Glutamatergic neuron (in vitro differentiated cells): ENCODE data around the gene MKNK2. TPM values are rescaled to one million over a fixed set of nuclear protein-coding genes. Genes with fewer than 3 reads are reported as not detected.

Source experiments
- DNase-seq: peaks from one replicate; pipeline ENCODE4 v3.0.0; 2022
- H3K27ac Mint-ChIP-seq: one replicate; pipeline ENCODE4 v1.8.0; 2020; ENCODE audit warnings: mild to moderate bottlenecking, mixed read lengths, inconsistent platforms; ENCODE audit not compliant: unreplicated experiment
- H3K27me3 Mint-ChIP-seq: one replicate; pipeline ENCODE4 v1.8.0; 2020; ENCODE audit warnings: mild to moderate bottlenecking, moderate library complexity, mixed read lengths, inconsistent platforms; ENCODE audit not compliant: unreplicated experiment
- H3K36me3 Mint-ChIP-seq: one replicate; pipeline ENCODE4 v1.8.0; 2020; ENCODE audit warnings: mild to moderate bottlenecking, mixed read lengths, inconsistent platforms; ENCODE audit not compliant: unreplicated experiment
- H3K4me1 Mint-ChIP-seq: one replicate; pipeline ENCODE4 v1.8.0; 2020; ENCODE audit warnings: mild to moderate bottlenecking, low read depth, mixed read lengths, inconsistent platforms; ENCODE audit not compliant: unreplicated experiment
- H3K4me3 Mint-ChIP-seq: one replicate; pipeline ENCODE4 v1.8.0; 2020; ENCODE audit warnings: mild to moderate bottlenecking, mixed read lengths, inconsistent platforms; ENCODE audit not compliant: unreplicated experiment
- H3K9me3 Mint-ChIP-seq: one replicate; pipeline ENCODE4 v1.8.0; 2020; ENCODE audit warnings: mild to moderate bottlenecking, moderate library complexity, mixed read lengths, inconsistent platforms; ENCODE audit not compliant: unreplicated experiment
- total RNA-seq: library from RNA; stranded (reverse); fragmentation: NEBNext Ultra II Directional; extraction: Animal tissue kit (Norgen Biotek cat#: 25700); gene quantifications from one replicate; pipeline ENCODE4 v1.2.1, GENCODE V29; 2021; ENCODE audit not compliant: unreplicated experiment
- TF ChIP-seq, protein P1 (sequence below): fragments of 200-600 bp; sonication (generic); IDR thresholded peaks from one replicate; pipeline ENCODE4 v1.5.0; 2021; ENCODE audit not compliant: partially characterized antibody, unreplicated experiment

The MKNK2 gene
- total RNA-seq, 1 donor from 2014 or later, result 149 TPM

DNA sequence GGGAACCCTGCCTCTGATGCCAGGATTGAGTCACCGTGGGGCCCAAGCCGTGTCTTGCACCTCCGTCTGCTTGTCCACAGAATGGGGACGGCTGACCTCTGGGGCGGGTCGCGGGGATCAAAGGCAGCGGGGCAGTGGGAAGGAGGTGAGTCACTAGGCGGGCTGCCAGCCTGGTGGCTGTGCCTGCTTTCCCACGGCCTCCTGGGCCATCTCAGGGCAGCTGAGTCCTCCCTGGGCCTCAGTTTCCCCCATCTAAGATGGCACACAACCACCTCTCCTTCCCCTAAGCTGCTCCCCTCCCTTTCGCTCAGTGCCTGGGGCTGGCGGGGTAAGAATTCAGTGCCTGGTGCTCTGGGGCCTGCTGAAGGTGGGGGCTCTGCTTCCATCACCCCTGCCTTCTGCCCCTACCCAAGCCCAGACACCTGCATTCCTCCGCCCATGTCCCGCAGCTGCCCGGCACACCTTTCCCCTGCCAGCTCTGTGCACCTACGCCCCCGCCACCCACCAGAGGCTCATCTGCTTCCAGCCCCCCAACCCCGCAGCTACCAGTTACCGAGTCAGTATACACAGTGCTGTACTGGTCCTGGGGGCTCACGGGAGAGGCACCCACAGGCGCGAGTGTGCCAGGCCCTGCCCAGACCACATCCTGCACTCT, 3.5 kb downstream of the MKNK2 start:
- DNase-seq, result no peak
- Mint-ChIP-seq H3K27ac (no peak overlapping the region), H3K27me3 (peaks cover 3% of the 10 kb centered on the region), H3K4me3 (no peak overlapping the region), H3K36me3 (no peaks in the 10 kb centered on the region), H3K4me1 (peaks cover 3% of the 10 kb centered on the region), H3K9me3 (peaks cover 2% of the 10 kb centered on the region)
- TF ChIP-seq, protein P1, sequence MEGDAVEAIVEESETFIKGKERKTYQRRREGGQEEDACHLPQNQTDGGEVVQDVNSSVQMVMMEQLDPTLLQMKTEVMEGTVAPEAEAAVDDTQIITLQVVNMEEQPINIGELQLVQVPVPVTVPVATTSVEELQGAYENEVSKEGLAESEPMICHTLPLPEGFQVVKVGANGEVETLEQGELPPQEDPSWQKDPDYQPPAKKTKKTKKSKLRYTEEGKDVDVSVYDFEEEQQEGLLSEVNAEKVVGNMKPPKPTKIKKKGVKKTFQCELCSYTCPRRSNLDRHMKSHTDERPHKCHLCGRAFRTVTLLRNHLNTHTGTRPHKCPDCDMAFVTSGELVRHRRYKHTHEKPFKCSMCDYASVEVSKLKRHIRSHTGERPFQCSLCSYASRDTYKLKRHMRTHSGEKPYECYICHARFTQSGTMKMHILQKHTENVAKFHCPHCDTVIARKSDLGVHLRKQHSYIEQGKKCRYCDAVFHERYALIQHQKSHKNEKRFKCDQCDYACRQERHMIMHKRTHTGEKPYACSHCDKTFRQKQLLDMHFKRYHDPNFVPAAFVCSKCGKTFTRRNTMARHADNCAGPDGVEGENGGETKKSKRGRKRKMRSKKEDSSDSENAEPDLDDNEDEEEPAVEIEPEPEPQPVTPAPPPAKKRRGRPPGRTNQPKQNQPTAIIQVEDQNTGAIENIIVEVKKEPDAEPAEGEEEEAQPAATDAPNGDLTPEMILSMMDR, result no peak

DNA sequence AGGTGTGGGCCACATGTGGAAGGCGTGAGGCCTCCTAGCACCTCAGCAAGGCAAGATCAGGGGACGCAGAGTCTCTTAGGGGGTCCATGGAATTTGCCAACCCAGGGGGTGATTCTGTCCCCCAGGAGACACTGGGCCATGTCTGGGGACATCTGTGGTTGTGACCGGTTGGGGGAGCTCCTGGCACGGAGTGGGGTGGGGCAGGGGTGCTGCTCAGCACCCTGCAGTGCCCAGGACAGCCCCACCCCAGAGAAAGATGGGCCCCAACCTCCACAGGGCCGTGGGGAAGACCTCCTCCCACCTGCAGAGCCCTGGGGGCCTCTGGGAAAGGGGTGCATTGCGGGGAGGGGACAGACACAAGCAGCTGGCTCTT, 4.0 kb downstream of the MKNK2 start:
- H3K4me1 Mint-ChIP-seq, result peaks cover 3% of the 10 kb centered on the region
- H3K4me3 Mint-ChIP-seq, result no peak overlapping the region
- TF ChIP-seq, protein P1, result no peak
- no peaks in the 10 kb centered on the region for H3K36me3 Mint-ChIP-seq
- H3K9me3 Mint-ChIP-seq, result peaks cover 2% of the 10 kb centered on the region
- DNase-seq, result no peak
- peaks cover 3% of the 10 kb centered on the region for H3K27me3 Mint-ChIP-seq
- no peak overlapping the region for H3K27ac Mint-ChIP-seq

DNA sequence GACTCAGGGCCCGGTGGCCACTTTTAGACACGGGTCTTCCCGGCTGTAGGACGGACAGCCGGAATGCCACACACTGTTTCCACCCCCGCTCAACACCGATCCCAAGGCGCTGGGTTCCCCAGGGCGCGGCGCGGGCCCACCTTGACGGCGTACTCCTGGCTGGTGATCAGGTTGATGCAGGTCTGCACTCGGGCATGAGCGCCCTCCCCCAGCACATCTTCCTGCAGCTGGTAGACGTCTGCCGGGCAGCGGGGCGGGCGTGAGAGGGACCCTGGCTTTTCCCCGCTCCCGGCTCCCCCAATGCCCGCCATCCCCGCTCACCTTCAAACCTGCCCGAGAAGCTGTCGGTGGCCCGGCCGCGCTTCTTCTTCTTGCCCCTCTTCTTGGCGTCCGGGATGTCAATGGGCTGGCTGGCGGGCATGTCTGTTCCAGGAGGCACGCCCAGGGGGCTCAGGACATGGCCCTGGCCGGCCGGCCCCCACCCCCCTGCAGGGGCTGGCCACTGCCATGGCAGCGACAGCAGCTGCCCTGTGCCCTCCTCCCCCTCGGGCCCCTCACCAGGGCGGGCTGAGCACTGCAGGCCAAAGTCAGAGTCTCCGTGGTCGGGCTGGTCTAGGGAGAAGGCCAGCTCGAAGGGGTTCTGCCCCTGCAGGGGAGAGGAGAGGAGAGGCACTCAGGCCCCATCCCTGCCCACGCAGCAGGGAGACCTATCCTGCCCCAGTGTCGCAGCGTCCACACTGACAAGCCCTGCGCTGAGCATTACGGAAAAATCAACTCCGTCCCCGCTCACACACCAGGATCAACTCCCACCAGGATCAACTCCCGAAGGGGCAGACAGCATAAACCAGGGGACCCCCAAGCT, 4.8 kb downstream of the MKNK2 start:
- Mint-ChIP-seq H3K4me1 (peaks cover 3% of the 10 kb centered on the region), H3K27me3 (peaks cover 3% of the 10 kb centered on the region), H3K9me3 (peaks cover 2% of the 10 kb centered on the region), H3K4me3 (no peak overlapping the region), H3K27ac (no peak overlapping the region), H3K36me3 (no peaks in the 10 kb centered on the region)
- DNase-seq, result no peak
- TF ChIP-seq, protein P1, result no peak

DNA sequence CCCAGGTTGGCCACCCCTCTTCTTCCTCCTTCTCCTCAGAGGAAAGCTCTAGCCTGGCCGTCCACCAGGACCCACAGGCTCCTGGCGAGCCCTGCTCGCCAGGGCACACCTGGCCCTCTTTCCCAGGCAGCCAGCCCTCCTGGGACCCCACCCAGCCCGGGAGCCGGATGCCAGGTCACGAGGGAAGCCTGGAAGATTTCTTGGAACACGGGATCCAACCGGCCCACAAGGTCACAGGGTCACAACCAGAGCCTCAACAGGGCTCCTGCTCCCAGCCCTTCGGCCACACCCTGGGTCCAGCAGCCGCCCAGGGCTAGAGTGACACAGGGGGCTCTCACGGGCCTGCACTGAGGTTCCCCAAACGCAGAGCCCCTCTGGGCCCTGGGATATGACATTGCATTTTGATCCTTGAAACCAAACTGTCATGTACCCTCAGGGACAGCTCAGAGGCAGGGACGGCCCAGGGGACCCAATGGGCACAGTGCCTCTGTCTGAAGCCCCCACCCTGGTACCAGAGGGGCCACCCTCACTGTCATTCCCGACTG, 5.5 kb downstream of the MKNK2 start:
- peaks cover 3% of the 10 kb centered on the region for H3K27me3 Mint-ChIP-seq
- DNase-seq, result no peak
- H3K36me3 Mint-ChIP-seq, result no peaks in the 10 kb centered on the region
- H3K4me3 Mint-ChIP-seq, result no peak overlapping the region
- peaks cover 5% of the 10 kb centered on the region for H3K4me1 Mint-ChIP-seq
- TF ChIP-seq, protein P1, result no peak
- H3K27ac Mint-ChIP-seq, result no peak overlapping the region
- peaks cover 2% of the 10 kb centered on the region for H3K9me3 Mint-ChIP-seq
